NCI-H345 (cell line): ENCODE results near the gene ZFYVE28.
A peak's percentile ranks its signal among the peaks of the same experiment; 100 is the strongest.

Experiments
- DNase-seq: peaks from one replicate; lab custom pipeline; 2025; lab: John Stamatoyannopoulos, UW

Gene ZFYVE28

DNA sequence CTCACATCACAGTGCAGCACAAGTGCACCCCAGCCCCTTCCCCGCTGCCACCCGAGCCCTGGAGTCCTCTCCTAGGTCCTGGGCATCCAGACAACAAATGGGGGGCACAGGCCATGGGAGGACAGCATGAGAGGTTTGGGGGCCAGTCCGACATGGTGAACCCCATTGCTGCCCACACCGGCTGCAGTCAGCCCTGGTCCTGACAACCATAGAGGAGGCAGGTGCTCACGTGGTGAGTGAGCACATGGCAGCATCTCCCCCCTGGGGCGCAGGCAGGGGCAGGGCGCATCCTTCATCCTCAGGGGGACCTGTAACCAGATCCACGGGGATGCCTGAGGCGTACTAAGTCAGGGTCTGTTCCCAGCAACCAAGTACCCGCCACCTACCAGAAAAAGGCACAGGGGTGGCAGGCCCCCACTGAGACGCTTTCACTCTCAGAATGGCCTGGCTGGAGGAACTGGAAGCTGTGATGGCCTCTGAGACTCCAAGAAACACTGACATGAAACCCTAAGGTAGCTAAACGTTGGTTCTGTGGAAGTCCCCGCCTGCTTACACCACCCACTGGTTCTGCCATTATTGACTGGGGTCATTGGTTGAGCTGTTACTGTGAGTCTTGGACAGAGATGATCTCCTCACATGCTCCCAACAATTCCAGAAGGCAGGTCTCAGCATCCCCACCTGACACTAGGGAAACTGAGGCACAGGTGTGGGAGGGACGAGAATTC, 6.5 kb downstream of the ZFYVE28 start:
- no peak for DNase-seq

- no peak for DNase-seq
These were observed 9.1 kb downstream of the ZFYVE28 start for GRCh38 chr4:2409381-2409783.

GRCh38 chr4:2408976-2409375, 9.5 kb downstream of the ZFYVE28 start:
- no peak for DNase-seq

DNA sequence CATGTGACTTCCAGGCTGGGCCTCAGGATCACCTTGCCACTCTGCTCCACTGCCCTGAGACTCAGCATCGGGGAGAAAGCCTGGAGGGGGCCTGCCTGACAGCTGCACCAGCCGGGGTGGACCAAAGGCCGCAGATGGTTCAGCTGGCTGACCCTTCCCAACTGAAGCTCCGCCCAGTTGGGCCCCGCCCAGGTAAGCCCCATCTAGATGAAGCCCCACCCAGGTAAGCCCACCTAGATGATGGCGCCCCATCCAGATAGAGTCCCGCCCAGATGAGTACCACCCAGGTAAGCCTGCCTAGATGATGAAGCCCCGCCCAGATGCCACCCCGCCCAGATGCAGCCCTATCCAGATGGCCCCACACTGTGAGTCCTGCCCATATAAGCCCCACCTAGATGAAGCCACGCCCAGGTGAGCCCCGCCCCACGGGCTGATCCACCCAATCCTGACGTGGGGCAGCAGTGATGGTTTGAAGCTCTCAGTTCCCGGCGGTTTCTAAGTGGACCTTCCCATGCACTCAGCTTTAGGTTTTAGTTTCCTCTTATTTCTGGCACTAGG, 10.0 kb downstream of the ZFYVE28 start:
- DNase-seq, result no peak

DNA sequence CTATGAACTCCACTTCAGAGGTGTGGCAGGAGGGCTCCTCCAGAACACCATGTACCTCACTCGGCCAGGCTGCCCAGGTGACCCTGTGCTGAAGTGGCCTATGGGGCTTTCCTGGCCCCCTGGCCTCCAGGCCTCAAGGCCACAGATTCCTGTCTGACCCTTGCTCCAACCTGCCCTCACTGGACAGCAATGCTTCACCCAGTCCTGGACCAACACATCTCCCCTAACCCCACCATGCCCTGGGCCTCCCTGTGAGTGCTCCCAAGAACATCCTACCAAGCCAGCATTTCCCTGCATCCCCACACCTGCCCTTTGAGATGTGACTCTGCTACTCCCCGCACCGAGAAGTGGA, 10.5 kb downstream of the ZFYVE28 start:
- DNase-seq, result no peak

DNA sequence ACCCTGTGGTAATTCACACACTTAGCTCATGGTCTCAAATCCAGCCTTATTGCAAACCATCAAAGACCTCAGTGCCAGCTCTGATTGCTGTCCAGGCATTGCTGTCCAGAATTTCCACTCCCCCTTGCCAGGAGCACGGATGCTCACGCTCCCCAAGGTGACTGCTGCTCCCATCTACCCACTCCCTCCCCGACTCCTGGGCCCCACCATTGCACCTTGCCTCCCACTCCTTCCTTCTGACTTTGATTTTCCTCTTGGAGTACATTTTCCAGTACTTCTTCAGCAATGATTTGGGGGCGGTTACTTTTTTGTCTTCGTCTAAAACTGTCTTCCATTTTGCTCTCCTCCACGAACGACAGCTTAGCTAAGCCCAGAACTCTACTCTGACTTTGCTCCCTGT, 11.5 kb downstream of the ZFYVE28 start:
- no peak for DNase-seq

DNA sequence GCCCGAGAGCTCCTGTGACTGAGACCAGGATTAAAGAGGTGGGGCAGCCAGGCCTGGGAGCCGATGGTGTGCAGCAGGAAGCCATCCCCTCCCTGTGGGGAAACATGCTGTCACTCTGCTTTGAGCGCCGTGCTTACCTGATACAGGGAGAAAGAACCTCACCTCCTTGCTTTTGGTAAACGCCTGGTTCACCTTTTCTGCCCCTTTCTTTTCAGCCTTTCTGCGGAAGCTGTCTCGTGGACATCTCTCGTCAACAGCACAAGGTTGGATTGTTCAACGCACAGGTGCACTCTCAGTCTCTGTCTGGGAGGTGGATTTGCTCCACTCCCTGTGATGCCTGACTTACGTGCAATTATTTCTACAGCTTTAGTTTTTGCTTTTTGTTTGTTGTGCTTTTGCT, 12.0 kb downstream of the ZFYVE28 start:
- DNase-seq, result no peak

- no peak for DNase-seq
These were observed 15.5 kb downstream of the ZFYVE28 start for GRCh38 chr4:2402941-2403340.

- peak; percentile 77 for DNase-seq
These were observed 16.2 kb downstream of the ZFYVE28 start for GRCh38 chr4:2402048-2402842.

DNA sequence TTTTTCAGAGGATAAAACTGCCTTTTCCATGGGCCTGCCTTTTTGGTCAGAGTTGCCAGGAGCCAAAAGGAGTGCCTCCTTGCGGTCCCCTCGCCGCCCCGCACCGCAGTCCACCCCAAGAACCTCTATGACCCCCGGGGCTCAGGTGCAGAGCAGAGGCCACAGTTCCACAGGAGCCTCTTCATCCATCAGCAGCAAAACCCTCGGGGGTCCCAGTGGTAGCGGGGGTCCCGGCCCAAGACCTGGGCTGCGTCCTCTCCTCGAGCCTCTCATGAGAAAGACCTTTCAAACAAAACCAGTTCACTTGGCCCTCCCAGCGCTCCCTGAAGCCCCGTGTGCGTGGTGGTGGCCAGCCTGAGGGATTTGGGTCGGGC, 16.8 kb downstream of the ZFYVE28 start:
- DNase-seq, result no peak

- no peak for DNase-seq
These were observed 17.4 kb downstream of the ZFYVE28 start for GRCh38 chr4:2400841-2401609.

DNA sequence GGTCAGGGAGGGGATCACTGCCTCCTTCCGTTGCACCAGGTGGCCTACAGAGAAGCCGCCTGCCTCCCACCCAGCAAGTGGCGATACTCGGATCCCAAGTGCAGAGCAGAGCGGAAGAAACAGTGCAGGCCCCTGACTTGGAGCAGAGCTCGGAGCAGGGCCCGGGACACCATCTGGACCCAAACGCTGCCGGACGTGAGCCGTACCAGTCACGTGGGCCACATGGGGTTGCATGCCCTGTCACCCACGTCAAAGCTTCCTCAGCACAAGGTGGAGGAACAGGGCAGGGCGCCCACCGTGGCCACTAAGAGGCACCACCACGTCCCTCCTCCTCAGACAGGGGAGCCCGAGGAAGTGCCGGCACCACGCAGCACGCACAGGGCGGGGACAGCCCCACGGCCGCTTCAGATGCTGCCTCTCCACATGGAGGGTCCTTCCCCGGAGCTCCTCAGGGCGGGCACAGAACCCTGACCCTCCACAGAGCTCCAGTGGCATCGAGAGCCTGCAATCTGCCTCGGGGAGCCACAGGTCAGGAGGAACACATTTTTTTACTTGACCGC, 18.7 kb downstream of the ZFYVE28 start:
- no peak for DNase-seq

GRCh38 chr4:2399216-2399615, 19.2 kb downstream of the ZFYVE28 start:
- DNase-seq, result no peak

DNA sequence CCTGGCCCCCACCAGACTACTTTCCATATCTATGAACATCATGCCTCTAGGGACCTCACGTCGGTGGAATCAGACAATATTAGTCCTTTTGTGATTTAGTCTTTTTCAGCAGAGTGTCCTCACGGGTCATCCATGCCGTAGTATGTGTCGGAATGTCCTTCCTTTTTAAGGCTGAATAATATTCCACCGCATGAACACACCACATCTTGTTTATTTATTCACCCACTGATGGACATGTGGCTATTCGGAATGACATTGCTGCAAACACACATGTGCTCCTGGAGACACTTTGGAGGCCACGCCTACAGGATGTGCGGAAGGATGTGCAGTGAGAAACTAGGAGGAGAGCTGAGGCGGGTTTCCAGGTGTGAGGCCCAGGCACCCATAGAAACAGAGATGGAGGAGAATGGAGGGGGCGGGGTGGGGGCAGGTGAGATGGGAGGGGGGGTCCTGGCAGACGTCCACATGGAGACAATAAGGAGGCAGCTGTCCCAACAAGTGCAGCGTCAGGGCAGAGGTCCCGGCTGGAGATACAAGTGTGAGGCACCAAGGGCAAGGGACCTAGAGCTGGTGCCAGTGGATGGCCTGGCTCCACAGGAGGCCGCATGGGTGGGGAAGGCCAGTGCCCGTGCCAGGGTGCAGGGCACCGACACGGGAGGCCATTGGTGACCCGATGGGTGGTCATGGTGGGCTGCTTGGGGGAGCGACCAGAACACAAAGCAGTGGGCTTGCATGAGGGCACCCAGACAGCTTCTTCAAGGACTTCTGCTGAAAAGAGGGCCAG, 20.7 kb downstream of the ZFYVE28 start:
- no peak for DNase-seq

DNA sequence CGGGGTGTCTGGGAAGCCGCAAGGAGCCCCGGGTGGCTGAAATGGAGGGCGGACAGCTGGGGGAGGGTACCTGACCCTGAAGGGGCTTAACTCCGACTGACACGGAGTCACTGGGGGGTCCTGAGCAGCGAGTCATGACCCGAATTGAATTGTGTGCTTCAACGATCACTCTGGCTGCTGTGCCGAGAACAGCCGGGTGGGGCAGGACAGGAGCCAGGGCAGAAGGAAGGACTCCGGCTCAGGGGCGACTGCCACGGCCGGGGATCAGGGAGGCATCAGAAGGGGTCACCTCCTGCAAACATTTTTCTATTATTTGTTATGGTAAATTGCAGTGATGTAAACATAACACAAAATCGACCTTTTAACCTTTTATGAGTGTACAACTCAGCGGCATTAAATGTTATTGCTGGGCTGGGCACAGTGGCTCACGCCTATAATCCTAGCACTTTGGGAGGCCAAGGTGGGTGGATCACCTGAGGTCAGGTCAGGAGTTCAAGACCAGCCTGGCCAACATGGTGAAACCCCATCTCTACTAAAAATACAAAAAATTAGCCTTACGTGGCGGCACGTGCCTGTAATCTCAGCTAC, 21.6 kb downstream of the ZFYVE28 start:
- DNase-seq, result no peak

DNA sequence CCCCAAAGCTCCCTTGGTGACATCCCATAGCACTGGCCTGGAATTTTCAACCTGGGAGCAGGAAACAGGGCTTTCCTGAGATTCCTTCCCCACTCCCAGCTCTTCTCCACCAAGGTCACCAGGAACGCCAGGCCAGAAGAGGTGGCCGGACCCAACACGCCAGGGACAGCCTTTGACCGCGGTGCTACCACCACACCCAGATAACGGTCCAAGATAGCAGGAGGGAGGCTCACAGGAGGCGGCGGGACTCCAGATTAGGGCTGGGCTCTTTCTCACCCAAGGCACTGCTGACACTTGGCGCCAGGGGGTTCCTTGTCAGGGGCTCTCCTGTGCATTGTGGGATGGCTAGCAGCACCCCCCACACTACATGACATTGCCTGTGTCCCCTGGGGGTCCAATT, 22.9 kb downstream of the ZFYVE28 start:
- DNase-seq, result no peak

DNA sequence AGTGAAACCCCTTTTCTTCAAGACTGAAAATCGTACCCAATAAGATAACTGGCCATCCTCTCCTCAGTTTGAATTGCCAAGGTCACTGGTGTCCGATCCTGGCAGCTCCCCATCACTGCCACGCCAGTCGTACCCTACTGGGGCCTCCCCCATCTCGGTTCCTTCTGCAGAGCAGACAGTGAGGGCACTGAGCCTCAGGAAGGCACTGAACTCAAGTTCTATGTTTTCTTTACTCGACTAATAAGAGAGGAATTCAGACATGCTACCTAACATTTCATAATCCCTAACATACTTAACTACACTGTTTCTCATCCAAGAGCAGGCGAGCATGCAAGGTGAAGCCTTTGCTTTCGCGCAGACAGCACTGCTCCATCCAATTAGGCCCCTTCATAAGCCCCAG, 23.4 kb downstream of the ZFYVE28 start:
- DNase-seq, result no peak

DNA sequence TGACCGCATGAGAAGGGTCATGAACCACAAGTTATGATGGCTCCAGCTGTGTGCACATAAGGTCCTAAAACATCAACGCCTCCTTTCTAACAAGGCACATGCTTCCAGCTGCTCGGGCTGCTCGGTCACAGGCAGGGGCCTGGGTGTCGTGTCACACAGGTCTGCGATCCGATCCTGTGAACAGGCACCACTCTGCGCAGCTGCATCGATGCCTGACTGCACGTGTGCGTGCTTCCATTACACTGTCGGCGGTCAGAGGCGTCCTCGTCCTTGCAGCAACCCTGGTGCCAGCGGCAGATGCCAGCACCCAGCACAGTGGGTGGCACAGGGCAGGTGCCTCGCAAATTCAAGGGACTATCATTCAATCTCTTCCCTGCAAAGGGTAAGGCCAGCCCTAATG, 23.9 kb downstream of the ZFYVE28 start:
- peak; percentile 28 for DNase-seq

- no peak for DNase-seq
These were observed 24.8 kb downstream of the ZFYVE28 start for GRCh38 chr4:2393353-2394270.

DNA sequence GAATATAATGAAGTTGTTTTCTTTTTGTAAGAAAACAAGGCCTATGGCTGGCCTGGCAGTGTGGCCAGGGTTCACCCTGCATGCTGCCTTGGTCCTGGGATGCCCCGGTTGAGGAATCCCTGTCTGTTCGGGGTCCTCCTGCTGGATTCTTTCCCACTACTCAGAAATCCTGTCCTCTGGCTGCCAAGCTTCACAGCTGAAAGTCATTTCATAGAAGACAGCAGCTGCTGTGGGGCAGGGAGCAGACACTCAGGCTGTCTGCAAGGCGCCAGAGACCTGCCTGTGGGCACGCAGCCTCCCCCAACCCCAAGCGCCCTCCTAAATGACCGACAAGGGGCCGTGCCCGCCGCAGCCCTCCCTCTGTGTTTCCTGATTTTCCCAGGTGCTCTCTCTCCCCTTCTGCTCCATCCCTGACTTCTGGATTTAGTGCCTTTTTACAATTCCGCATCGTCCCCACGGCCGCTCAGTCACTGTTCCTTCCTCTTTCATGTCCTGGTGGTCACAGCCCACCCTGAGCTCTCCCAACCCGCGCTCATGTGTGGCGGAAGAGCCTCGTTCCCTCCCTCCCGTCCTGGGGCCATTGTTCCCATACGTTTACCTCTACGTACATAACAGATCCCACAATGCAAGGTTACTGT, 27.5 kb downstream of the ZFYVE28 start:
- DNase-seq, result no peak
